ENCODE results near the gene DUS3L. TPM values are rescaled to one million over a fixed set of nuclear protein-coding genes. Genes with fewer than 3 reads are reported as not detected.

The DUS3L gene
- total RNA-seq, 1 donor from 2014 or later = 14.1 TPM

GRCh38 chr19:5767949-5768348, 23.0 kb downstream of the DUS3L start:
- intact Hi-C loops (cut with micrococcal nuclease) = no loop called here
- Histone ChIP-seq H3K4me3 (no peak overlapping the region), H3K36me3 (no peaks in the 10 kb centered on the region), H3K9me3 (replicated peaks) (peaks cover 3% of the 10 kb centered on the region), H3K27me3 (ENCODE audit: low read depth) (peaks cover 12% of the 10 kb centered on the region), H3K4me1 (no peaks in the 10 kb centered on the region), H3K27ac (replicated peaks) (no peak overlapping the region)
- no peak for TF ChIP-seq CTCF (IDR thresholded peaks at IDR 0.05; ENCODE audit: borderline replicate concordance)
- DNase-seq = no peak

GRCh38 chr19:5765220-5765619, 25.7 kb downstream of the DUS3L start:
- Histone ChIP-seq H3K4me1 (no peaks in the 10 kb centered on the region), H3K27me3 (ENCODE audit: low read depth) (peaks cover 6% of the 10 kb centered on the region), H3K4me3 (no peak overlapping the region), H3K9me3 (replicated peaks) (peaks cover 4% of the 10 kb centered on the region), H3K36me3 (no peaks in the 10 kb centered on the region), H3K27ac (replicated peaks) (no peak overlapping the region)
- intact Hi-C loops (cut with micrococcal nuclease) = no loop called here
- no peak for DNase-seq
- no peak for TF ChIP-seq CTCF (IDR thresholded peaks at IDR 0.05; ENCODE audit: borderline replicate concordance)

- TF ChIP-seq CTCF (IDR thresholded peaks at IDR 0.05; ENCODE audit: borderline replicate concordance) = no peak
- Histone ChIP-seq H3K9me3 (replicated peaks) (peaks cover 4% of the 10 kb centered on the region), H3K27me3 (ENCODE audit: low read depth) (peaks cover 18% of the 10 kb centered on the region), H3K4me1 (no peaks in the 10 kb centered on the region), H3K4me3 (no peak overlapping the region), H3K36me3 (no peaks in the 10 kb centered on the region), H3K27ac (replicated peaks) (no peak overlapping the region)
- intact Hi-C loops (cut with micrococcal nuclease) = no loop called here
- DNase-seq = no peak
Measured at GRCh38 chr19:5762608-5763217, 28.2 kb downstream of the DUS3L start.

- no peaks in the 10 kb centered on the region for H3K36me3 ChIP-seq
- H3K9me3 ChIP-seq (replicated peaks) = no peaks in the 10 kb centered on the region
- no peak for DNase-seq
- intact Hi-C loops (cut with micrococcal nuclease) = no loop called here
- H3K4me3 ChIP-seq = no peak overlapping the region
- TF ChIP-seq CTCF (IDR thresholded peaks at IDR 0.05; ENCODE audit: borderline replicate concordance) = no peak
- no peaks in the 10 kb centered on the region for H3K4me1 ChIP-seq
- peaks cover 50% of the 10 kb centered on the region for H3K27me3 ChIP-seq (ENCODE audit: low read depth)
- H3K27ac ChIP-seq (replicated peaks) = no peak overlapping the region
Measured at GRCh38 chr19:5753743-5754142, 37.2 kb downstream of the DUS3L start.

GRCh38 chr19:5751709-5752108, 39.3 kb downstream of the DUS3L start:
- intact Hi-C loops (cut with micrococcal nuclease) = no loop called here
- H3K4me1 ChIP-seq = no peaks in the 10 kb centered on the region
- no peaks in the 10 kb centered on the region for H3K9me3 ChIP-seq (replicated peaks)
- TF ChIP-seq CTCF (IDR thresholded peaks at IDR 0.05; ENCODE audit: borderline replicate concordance) = no peak
- DNase-seq = no peak
- no peak overlapping the region for H3K4me3 ChIP-seq
- peaks cover 59% of the 10 kb centered on the region for H3K27me3 ChIP-seq (ENCODE audit: low read depth)
- H3K36me3 ChIP-seq = no peaks in the 10 kb centered on the region
- no peak overlapping the region for H3K27ac ChIP-seq (replicated peaks)

All from left ventricle myocardium inferior (tissue), 1 donor.